ENCODE measurements around the gene CHST15. TPM values are rescaled to one million over a fixed set of nuclear protein-coding genes. Genes with fewer than 3 reads are reported as not detected.

The CHST15 gene
- total RNA-seq, 2 experiments from 2014 or later: not detected

Other genes starting within 250 kb of the CHST15 start
- not detected for gene CPXM2, start 201.8 kb downstream of the CHST15 start, total RNA-seq